ENCODE data around the gene LAMA3.

The LAMA3 gene

GRCh38 chr18:23998018-23998417 is 308.8 kb downstream of the LAMA3 start:
- no peak for DNase-seq (ENCODE audit: low read depth in 3 of 3)

GRCh38 chr18:23998820-23999219 is 309.6 kb downstream of the LAMA3 start:
- DNase-seq (ENCODE audit: low read depth in 3 of 3), result no peak

- no peak for DNase-seq (ENCODE audit: low read depth in 3 of 3)
Measured at GRCh38 chr18:24000613-24001490, 311.6 kb downstream of the LAMA3 start.

- no peak for DNase-seq (ENCODE audit: low read depth in 3 of 3)
Measured at GRCh38 chr18:24002479-24002878, 313.2 kb downstream of the LAMA3 start.

- no peak for DNase-seq (ENCODE audit: low read depth in 3 of 3)
Measured at GRCh38 chr18:24003288-24003687, 314.0 kb downstream of the LAMA3 start.

GRCh38 chr18:24003903-24004640 is 314.8 kb downstream of the LAMA3 start:
- no peak for DNase-seq (ENCODE audit: low read depth in 3 of 3)
